Keratinocyte (primary cell): ENCODE measurements around the gene TRAFD1. TPM values are rescaled to one million over a fixed set of nuclear protein-coding genes. Genes with fewer than 3 reads are reported as not detected.
"Not testable (repeated sequence)": the region's sequence is repeated elsewhere in the genome, so short reads cannot be mapped to it uniquely, and the experiment has no call there.

Experiments
- DNase-seq: peaks from one replicate; pipeline ENCODE4 v3.0.0-alpha.2; 2011; ENCODE audit warnings: low read depth, missing footprints, low spot score
- FAIRE-seq: peaks from 2 replicates; lab custom pipeline; 2011; peaks lifted over from hg19 to GRCh38; lab: Jason Lieb, UNC
- H2AFZ ChIP-seq: 2 replicates; pipeline ENCODE4 v1.6.0; 2012; ENCODE audit warnings: low read length, control low read depth, inconsistent platforms; ENCODE audit not compliant: control insufficient read depth
- H3K27ac ChIP-seq: 2 replicates; pipeline ENCODE4 v1.5.1; 2011; ENCODE audit warnings: low read length; ENCODE audit not compliant: control insufficient read depth, insufficient read depth
- H3K27me3 ChIP-seq: 3 replicates; pipeline ENCODE4 v1.6.0; 2011; ENCODE audit warnings: low read length; ENCODE audit not compliant: control insufficient read depth, insufficient read depth; ENCODE audit errors: extremely low read depth
- H3K36me3 ChIP-seq, 2 experiments: 2 replicates in 1 of 2; 3 replicates in 1 of 2; pipeline ENCODE4 v1.5.1; 2011; ENCODE audit warnings: low read length in 2 of 2, mild to moderate bottlenecking in 1 of 2; ENCODE audit not compliant: control insufficient read depth in 2 of 2, insufficient read depth in 2 of 2; ENCODE audit errors: extremely low read depth in 1 of 2
- H3K4me1 ChIP-seq: 3 replicates; pipeline ENCODE4 v1.5.1; 2011; ENCODE audit warnings: low read length; ENCODE audit not compliant: control insufficient read depth, insufficient read depth; ENCODE audit errors: extremely low read depth
- H3K4me2 ChIP-seq: 3 replicates; pipeline ENCODE4 v1.6.0; 2011; ENCODE audit warnings: low read depth, low read length; ENCODE audit not compliant: control insufficient read depth, insufficient read depth; ENCODE audit errors: extremely low read depth
- H3K4me3 ChIP-seq, 3 experiments: fragments of 200-600 bp in 1 of 3; sonication (generic) in 1 of 3; 2 replicates in 2 of 3; 3 replicates in 1 of 3; pipeline ENCODE4 v1.5.1; 2011 to 2016; ENCODE audit warnings: low read length in 3 of 3, mild to moderate bottlenecking in 3 of 3, control low read depth in 2 of 3, inconsistent platforms in 1 of 3, low read depth in 1 of 3, mixed read lengths in 1 of 3, mixed run types in 1 of 3, moderate library complexity in 1 of 3; ENCODE audit not compliant: control insufficient read depth in 2 of 3, insufficient read depth in 2 of 3; ENCODE audit errors: extremely low read depth in 1 of 3
- H3K79me2 ChIP-seq: 2 replicates; pipeline ENCODE4 v1.6.0; 2012; ENCODE audit warnings: low read length; ENCODE audit not compliant: control insufficient read depth, insufficient read depth
- H3K9ac ChIP-seq: 3 replicates; pipeline ENCODE4 v1.6.0; 2011; ENCODE audit warnings: low read length; ENCODE audit not compliant: control insufficient read depth, insufficient read depth; ENCODE audit errors: extremely low read depth
- H3K9me1 ChIP-seq: 3 replicates; pipeline ENCODE4 v1.6.0; 2011; ENCODE audit warnings: low read length; ENCODE audit not compliant: control insufficient read depth, insufficient read depth; ENCODE audit errors: extremely low read depth
- H3K9me3 ChIP-seq: 2 replicates; pipeline ENCODE4 v1.5.1; 2012; ENCODE audit warnings: low read depth, low read length; ENCODE audit not compliant: control insufficient read depth
- H4K20me1 ChIP-seq: 3 replicates; pipeline ENCODE4 v1.6.0; 2011; ENCODE audit warnings: low read length; ENCODE audit not compliant: control insufficient read depth, insufficient read depth; ENCODE audit errors: extremely low read depth
- EZH2 ChIP-seq: IDR thresholded peaks from one replicate; pipeline ENCODE4 v1.6.1; 2012; ENCODE audit warnings: inconsistent platforms, mild to moderate bottlenecking, low read length, moderate library complexity
- dilution Hi-C: fragments of 300-500 bp; cut with MboI; formaldehyde crosslinking; loops from one replicate; pipeline ENCODE4 v1.7.0; 2020; ENCODE audit warnings: low sequenced_read_pairs; ENCODE audit not compliant: extremely low pct_ligation_motif_present
- polyA plus RNA-seq, 5 experiments: library from polyadenylated mRNA; depleted of rRNA in 3 of 5; stranded (reverse) in 3 of 5; stranded (forward) in 1 of 5; unstranded in 1 of 5; fragments of >200 nt; gene quantifications; 1 replicate in 1 of 5; 2 replicates in 3 of 5; 3 replicates in 1 of 5; pipeline versions ENCODE4 v1.2.1 to v1.2.3, GENCODE V29; 2011 to 2012; ENCODE audit warnings: missing spikeins in 2 of 5, low read depth in 1 of 5, low replicate concordance in 1 of 5
- TF ChIP-seq, protein P1 (sequence below), 3 experiments: IDR thresholded peaks in 1 of 3; conservative IDR thresholded peaks in 1 of 3; optimal IDR thresholded peaks in 1 of 3; 2 replicates in 2 of 3; 3 replicates in 1 of 3; pipeline versions ENCODE3 to v1.5.1; 2011; ENCODE audit warnings: low read length in 3 of 3, mild to moderate bottlenecking in 3 of 3, moderate library complexity in 2 of 3, control low read depth in 1 of 3, inconsistent platforms in 1 of 3; ENCODE audit not compliant: insufficient read depth in 2 of 3; ENCODE audit errors: extremely low read depth in 1 of 3

The TRAFD1 gene
- polyA plus RNA-seq, 1 donor (not counting 4 experiments of a cell fraction or from before 2014, with no cell fraction given): 25.6 TPM

DNA sequence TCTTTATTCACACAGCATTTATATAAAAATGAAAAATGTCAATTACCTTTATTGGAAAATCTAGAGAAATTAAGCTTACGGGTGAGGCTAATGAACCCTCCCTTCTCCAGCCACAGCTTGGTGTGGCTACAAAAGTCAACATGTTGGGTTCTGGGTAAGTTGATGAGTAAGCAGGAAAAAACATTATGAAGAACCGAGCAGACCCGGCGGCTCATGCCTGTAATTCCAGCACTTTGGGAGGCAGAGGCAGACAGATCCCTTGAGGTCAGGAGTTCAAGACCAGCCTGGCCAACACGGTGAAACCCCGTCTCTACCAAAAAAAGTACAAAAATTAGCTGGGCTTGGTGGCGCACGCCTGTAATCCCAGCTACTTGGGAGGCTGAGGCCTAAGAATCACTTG is 27.7 kb upstream of the TRAFD1 start:
- FAIRE-seq (no peak), DNase-seq (no peak)
- H3K4me2 ChIP-seq: no peak overlapping the region
- H2AFZ ChIP-seq: no peak overlapping the region
- peaks cover 6 to 12% of the 10 kb centered on the region in 2 experiments for H3K36me3 ChIP-seq
- no peak overlapping the region for H3K27ac ChIP-seq
- H3K27me3 ChIP-seq: no peaks in the 10 kb centered on the region
- no peaks in the 10 kb centered on the region for H3K9me1 ChIP-seq
- dilution Hi-C loops: no loop called here
- no peaks in the 10 kb centered on the region for H3K9me3 ChIP-seq
- H3K4me3 ChIP-seq: no peak overlapping the region
- no peak overlapping the region for H3K9ac ChIP-seq
- H3K79me2 ChIP-seq: peaks cover 77% of the 10 kb centered on the region
- peaks cover 14% of the 10 kb centered on the region for H3K4me1 ChIP-seq
- H4K20me1 ChIP-seq: peaks cover 9% of the 10 kb centered on the region
- TF ChIP-seq, protein P1, sequence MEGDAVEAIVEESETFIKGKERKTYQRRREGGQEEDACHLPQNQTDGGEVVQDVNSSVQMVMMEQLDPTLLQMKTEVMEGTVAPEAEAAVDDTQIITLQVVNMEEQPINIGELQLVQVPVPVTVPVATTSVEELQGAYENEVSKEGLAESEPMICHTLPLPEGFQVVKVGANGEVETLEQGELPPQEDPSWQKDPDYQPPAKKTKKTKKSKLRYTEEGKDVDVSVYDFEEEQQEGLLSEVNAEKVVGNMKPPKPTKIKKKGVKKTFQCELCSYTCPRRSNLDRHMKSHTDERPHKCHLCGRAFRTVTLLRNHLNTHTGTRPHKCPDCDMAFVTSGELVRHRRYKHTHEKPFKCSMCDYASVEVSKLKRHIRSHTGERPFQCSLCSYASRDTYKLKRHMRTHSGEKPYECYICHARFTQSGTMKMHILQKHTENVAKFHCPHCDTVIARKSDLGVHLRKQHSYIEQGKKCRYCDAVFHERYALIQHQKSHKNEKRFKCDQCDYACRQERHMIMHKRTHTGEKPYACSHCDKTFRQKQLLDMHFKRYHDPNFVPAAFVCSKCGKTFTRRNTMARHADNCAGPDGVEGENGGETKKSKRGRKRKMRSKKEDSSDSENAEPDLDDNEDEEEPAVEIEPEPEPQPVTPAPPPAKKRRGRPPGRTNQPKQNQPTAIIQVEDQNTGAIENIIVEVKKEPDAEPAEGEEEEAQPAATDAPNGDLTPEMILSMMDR (optimal IDR thresholded peaks at IDR 0.05 in 1 of 3, IDR thresholded peaks at IDR 0.05 in 1 of 3, conservative IDR thresholded peaks at IDR 0.05 in 1 of 3; ENCODE audit: extremely low read depth in 1 of 3, insufficient read depth in 2 of 3, low read length in 3 of 3): no peak
- TF ChIP-seq EZH2: no peak

DNA sequence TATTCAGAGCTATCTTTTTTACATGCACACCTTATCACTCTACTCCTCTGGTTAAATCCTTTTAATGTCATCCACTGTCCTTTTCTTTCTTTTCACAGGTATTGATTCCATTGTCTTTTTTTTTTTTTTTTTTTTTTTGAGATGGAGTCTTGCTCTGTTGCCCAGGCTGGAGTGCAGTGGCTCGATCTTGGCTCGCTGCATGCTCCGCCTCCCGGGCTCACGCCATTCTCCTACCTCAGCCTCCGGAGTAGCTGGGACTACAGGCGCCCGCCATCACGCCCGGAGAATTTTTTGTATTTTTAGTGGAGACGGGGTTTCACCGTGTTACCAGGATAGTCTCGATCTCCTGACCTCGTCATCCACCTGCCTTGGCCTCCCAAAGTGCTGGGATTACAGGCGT is 24.9 kb upstream of the TRAFD1 start:
- peaks cover 11 to 12% of the 10 kb centered on the region in 2 experiments for H3K36me3 ChIP-seq

GRCh38 chr12:112102127-112102526 is 23.2 kb upstream of the TRAFD1 start:
- Histone ChIP-seq H3K79me2 (peaks cover 84% of the 10 kb centered on the region), H3K4me1 (peaks cover 12% of the 10 kb centered on the region), H3K27me3 (no peaks in the 10 kb centered on the region), H3K4me3 (no peak overlapping the region), H3K36me3 (peaks cover 7 to 16% of the 10 kb centered on the region in 2 experiments), H3K9ac (no peak overlapping the region), H3K9me1 (no peaks in the 10 kb centered on the region), H3K4me2 (no peak overlapping the region), H3K9me3 (no peaks in the 10 kb centered on the region), H4K20me1 (peaks cover 18% of the 10 kb centered on the region), H2AFZ (no peak overlapping the region), H3K27ac (no peak overlapping the region)
- dilution Hi-C loops: no loop called here
- no peak for TF ChIP-seq EZH2
- TF ChIP-seq, protein P1 (optimal IDR thresholded peaks at IDR 0.05 in 1 of 3, IDR thresholded peaks at IDR 0.05 in 1 of 3, conservative IDR thresholded peaks at IDR 0.05 in 1 of 3; ENCODE audit: extremely low read depth in 1 of 3, insufficient read depth in 2 of 3, low read length in 3 of 3): no peak
- DNase-seq: no peak
- FAIRE-seq: no peak

More for the DNA sequence above, 24.9 kb upstream of the TRAFD1 start:
- dilution Hi-C loops, DNase-seq, H3K27ac ChIP-seq, H3K27me3 ChIP-seq, FAIRE-seq, H3K9me1 ChIP-seq, H3K4me2 ChIP-seq, H3K9me3 ChIP-seq, H3K4me3 ChIP-seq, H2AFZ ChIP-seq, H3K9ac ChIP-seq: not testable (repeated sequence)
- peaks cover 78% of the 10 kb centered on the region for H3K79me2 ChIP-seq
- peaks cover 17% of the 10 kb centered on the region for H4K20me1 ChIP-seq
- H3K4me1 ChIP-seq: peaks cover 14% of the 10 kb centered on the region

DNA sequence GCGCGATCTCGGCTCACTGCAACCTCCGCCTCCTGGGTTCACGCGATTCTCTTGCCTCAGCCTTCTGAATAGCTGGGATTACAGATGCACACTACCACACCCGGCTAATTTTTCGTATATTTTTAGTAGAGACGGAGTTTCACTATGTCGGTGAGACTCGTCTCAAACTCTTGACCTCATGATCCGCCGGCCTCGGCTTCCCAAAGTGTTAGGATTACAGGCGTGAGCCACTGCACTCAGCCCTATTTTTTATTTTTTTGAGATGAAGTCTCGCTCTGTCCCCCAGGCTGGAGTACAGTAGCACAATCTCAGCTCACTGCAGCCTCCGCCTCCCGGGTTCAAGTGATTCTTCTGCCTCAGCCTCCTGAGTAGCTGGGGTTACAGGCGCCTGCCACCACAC is 22.6 kb upstream of the TRAFD1 start:
- H3K4me3 ChIP-seq, dilution Hi-C loops, FAIRE-seq, H3K27me3 ChIP-seq, DNase-seq, H2AFZ ChIP-seq, H3K27ac ChIP-seq, H3K9me1 ChIP-seq, H3K9ac ChIP-seq, H3K4me2 ChIP-seq, H3K9me3 ChIP-seq: not testable (repeated sequence)
- peaks cover 90% of the 10 kb centered on the region for H3K79me2 ChIP-seq
- peaks cover 7 to 16% of the 10 kb centered on the region in 2 experiments for H3K36me3 ChIP-seq
- peaks cover 16% of the 10 kb centered on the region for H3K4me1 ChIP-seq
- peaks cover 20% of the 10 kb centered on the region for H4K20me1 ChIP-seq
